HG03025 (cell line): ENCODE results near the gene SRGAP2C.
"Not testable (repeated sequence)": the region's sequence is repeated elsewhere in the genome, so short reads cannot be mapped to it uniquely, and the experiment has no call there.

ENCODE experiments used
- ATAC-seq: cut with Tn5 transposase; IDR thresholded peaks from one replicate; pipeline ENCODE4 v1.9.1; 2021; ENCODE audit warnings: mild to moderate bottlenecking, moderate library complexity; ENCODE audit not compliant: unreplicated experiment, low FRiP score

Gene SRGAP2C

DNA sequence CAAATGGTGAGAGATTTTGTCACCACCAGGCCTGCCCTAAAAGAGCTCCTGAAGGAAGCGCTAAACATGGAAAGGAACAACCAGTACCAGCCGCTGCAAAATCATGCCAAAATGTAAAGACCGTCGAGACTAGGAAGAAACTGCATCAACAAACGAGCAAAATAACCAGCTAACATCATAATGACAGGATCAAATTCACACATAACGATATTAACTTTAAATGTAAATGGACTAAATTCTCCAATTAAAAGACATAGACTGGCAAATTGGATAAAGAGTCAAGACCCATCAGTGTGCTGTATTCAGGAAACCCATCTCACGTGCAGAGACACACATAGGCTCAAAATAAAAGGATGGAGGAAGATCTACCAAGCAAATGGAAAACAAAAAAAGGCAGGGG lies 218.5 kb downstream of the SRGAP2C start:
- not testable (repeated sequence) for ATAC-seq

DNA sequence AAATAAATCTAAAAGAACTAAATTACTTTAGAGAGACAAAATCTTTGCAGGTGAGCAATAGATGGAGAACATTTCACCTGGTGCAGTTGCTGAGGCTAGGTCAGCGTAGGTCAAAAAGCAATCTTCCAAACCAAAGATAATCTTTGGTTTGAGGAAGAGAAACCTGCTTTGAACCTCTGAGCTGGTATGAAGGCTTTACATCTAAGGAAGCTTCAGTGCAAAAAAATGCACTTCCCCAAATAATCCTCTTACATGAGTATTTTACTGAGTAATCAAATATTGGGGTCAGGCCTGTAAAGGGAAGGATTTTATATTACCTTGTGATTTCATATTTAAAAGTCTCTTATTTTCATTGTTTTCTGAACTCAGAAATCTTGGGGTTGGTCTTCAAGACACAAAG lies 223.6 kb downstream of the SRGAP2C start:
- ATAC-seq, result no peak

DNA sequence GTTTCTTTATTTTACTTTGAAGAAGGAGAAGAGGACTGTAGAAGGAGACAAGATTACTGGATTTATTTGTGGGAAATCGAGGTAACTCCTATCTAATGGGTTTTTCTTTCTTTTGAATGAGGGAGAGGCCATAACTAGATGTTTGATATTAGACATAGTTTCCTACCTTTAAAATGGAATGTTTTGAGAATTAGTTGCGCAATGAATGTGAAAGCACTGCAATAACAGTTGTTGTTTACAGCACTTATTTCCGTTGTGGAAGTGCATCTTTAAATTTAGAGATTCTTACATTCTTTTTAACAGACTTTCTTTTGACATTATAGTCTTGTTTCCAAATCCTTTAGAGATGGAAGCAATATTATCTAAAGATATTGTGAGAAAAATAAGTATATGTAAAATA lies 229.0 kb downstream of the SRGAP2C start:
- no peak for ATAC-seq

DNA sequence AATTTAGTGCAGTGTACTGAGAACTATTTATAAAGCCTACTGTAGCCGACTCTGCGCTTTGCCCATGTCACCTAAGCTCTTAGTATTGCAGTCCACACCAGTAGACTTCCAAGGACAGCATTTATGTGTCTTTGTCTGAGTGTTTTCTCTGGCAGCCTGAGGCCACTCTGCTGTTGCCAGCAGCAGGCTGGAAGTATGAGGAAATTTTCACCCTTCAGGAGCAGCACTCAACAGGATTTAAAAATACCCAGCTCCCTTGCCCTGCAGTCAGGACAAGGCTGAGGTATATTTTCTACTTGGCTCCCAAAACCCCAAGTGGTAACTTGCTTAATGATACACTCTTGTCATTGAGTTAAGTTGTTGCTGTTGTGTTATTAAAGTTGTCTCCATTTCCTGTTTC lies 230.1 kb downstream of the SRGAP2C start:
- no peak for ATAC-seq

- ATAC-seq, result no peak
Measured at GRCh38 chr1:121417325-121417923, 232.6 kb downstream of the SRGAP2C start.

- ATAC-seq, result no peak
Measured at GRCh38 chr1:121418369-121419049, 233.7 kb downstream of the SRGAP2C start.

DNA sequence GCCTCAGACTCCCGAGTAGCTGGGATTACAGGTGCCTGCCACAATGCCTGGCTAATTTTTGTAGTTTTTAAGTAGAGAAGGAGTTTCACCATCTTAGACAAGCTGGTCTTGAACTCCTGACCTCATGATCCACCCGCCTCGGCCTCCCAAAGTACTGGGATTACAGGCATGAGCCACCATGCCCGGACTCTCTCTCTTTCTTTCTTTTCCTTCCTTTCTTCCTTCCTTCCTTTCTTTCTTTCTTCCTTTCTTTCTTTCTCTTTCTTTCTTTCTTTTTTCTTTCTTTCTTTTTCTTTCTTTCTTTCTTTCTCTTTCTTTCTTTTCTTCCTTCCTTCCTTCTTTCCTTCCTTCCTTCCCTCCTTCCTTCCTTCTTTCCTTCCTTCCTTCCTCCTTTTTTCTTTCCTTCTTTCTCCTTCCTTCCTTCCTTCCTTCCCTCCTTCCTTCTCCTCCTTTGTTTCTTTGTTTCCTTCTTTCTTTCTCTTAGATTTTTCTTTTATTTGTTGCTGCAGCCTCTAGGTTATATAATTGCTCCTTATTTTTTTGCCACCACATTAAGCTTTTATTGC lies 234.4 kb downstream of the SRGAP2C start:
- not testable (repeated sequence) for ATAC-seq

- ATAC-seq, result not testable (repeated sequence)
Measured at GRCh38 chr1:121421490-121421889, 236.7 kb downstream of the SRGAP2C start.

DNA sequence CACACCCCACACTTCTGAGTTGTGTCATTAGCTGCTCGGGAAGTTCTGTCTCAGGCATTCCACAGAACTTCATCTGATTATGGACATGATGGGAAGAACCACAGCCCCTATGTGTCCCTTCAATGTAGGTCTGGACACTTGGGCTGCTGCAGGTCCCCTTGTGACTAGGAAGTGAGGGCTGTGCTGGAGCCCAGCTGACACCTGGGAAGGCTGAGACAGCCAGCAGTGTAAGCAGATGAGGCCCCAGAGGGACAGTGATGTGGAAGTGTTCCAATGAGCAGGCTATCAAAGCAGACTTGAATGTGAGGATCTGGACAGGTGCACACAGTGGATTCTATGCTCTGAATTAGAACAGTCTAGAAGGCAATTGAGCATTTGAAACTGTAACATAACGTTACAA lies 239.2 kb downstream of the SRGAP2C start:
- ATAC-seq, result not testable (repeated sequence)

GRCh38 chr1:121433517-121433916 lies 248.7 kb downstream of the SRGAP2C start:
- not testable (repeated sequence) for ATAC-seq

GRCh38 chr1:121438862-121439261 lies 254.1 kb downstream of the SRGAP2C start:
- ATAC-seq, result not testable (repeated sequence)

DNA sequence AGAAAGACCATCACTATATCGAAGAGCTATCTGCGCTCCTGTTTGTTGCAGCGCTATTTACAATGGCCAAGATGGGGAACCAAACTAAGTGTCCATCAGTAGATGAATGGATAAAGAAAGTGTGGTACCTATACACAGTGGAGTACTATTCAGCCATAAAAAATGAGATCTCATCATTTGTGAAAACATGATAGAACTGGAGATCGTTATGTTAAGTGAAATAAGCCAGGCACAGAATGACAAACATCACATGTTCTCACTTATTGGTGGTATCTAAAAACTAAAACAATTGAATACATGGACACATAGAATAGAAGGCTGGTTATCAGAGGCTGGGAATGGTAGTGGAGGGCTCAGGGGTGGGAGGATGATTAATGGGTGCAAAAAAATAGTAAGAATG lies 256.2 kb downstream of the SRGAP2C start:
- ATAC-seq, result no peak
